ENCODE measurements around the gene PLA2G15. TPM values are rescaled to one million over a fixed set of nuclear protein-coding genes. Genes with fewer than 3 reads are reported as not detected.

PLA2G15 gene
- total and polyA plus RNA-seq, 2 experiments from 2014 or later: 3.1 to 14.8 TPM

DNA sequence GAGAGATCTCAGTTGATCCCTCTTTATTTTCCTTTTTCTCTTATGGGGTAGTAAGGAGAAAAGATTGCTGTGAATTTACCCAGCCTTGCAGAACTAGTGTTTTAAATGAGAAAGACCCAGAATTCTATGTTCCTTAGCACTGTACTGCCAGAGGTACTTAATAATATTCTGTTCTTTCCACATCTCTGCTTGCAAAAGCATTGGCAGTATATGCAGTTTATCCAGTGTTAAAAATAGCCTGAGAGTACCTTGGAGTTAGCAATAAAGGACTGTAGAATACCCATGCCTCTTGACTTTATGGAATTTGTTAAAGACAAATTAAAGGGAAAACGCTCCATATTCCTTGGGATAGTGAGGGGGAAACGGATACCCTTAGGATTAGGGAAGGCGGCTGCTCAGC is 31.1 kb downstream of the PLA2G15 start (continued):
- TF ChIP-seq STAT1 (IDR thresholded peaks at IDR 0.05; ENCODE audit: unreplicated experiment) (no peak), JUNB (IDR thresholded peaks at IDR 0.05; ENCODE audit: unreplicated experiment) (no peak), EZH2 (IDR thresholded peaks at IDR 0.05; ENCODE audit: low read depth, unreplicated experiment) (no peak), NANOG (IDR thresholded peaks at IDR 0.05; ENCODE audit: borderline replicate concordance) (no peak), POLR2AphosphoS5 (IDR thresholded peaks at IDR 0.05; ENCODE audit: low read depth) (no peak)
- TF ChIP-seq, protein P1, sequence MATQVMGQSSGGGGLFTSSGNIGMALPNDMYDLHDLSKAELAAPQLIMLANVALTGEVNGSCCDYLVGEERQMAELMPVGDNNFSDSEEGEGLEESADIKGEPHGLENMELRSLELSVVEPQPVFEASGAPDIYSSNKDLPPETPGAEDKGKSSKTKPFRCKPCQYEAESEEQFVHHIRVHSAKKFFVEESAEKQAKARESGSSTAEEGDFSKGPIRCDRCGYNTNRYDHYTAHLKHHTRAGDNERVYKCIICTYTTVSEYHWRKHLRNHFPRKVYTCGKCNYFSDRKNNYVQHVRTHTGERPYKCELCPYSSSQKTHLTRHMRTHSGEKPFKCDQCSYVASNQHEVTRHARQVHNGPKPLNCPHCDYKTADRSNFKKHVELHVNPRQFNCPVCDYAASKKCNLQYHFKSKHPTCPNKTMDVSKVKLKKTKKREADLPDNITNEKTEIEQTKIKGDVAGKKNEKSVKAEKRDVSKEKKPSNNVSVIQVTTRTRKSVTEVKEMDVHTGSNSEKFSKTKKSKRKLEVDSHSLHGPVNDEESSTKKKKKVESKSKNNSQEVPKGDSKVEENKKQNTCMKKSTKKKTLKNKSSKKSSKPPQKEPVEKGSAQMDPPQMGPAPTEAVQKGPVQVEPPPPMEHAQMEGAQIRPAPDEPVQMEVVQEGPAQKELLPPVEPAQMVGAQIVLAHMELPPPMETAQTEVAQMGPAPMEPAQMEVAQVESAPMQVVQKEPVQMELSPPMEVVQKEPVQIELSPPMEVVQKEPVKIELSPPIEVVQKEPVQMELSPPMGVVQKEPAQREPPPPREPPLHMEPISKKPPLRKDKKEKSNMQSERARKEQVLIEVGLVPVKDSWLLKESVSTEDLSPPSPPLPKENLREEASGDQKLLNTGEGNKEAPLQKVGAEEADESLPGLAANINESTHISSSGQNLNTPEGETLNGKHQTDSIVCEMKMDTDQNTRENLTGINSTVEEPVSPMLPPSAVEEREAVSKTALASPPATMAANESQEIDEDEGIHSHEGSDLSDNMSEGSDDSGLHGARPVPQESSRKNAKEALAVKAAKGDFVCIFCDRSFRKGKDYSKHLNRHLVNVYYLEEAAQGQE (IDR thresholded peaks at IDR 0.05; ENCODE audit: unreplicated experiment): no peak

DNA sequence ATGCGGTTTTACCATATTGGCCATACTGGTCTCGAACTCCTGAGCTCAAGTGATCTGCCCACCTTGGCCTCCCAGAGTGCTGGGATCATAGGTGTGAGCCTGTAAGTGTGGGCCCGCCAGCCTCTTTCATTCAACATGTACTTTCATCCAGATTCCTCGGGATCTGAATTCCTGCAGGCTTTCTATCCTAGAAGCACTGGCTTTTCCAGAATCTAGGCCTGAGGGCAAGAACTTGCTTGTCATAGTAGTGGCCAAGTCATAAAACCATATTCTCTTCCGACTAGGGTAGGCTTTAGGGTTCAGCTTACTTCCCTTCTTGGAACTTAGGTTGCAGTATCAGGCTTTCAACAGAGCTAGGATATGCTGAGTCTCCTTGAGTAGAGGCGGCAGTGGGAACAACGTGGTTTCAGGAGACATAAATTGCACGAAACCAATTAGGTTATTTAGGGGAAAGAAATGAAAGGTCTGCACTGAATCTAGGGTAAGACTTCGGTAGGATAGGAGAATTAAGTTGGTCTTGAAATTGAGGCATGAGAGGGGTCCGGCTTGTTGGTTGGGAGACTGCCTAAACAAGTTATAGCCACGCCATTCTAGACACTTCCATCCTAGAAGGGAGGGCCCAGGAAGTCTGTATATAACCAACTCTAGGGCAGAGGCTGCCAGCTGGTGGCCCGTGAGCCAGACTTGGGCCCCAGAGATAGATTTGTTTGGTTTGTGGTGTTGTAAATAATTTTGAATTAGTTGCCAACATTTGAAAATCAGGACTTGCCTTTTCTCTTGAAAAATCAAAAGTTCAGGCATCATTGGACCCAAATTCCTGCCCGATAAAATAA is 34.8 kb downstream of the PLA2G15 start:
- H3K36me3 ChIP-seq (ENCODE audit: insufficient read depth): no peaks in the 10 kb centered on the region
- Mint-ChIP-seq H3K27ac (no peak overlapping the region), H3K4me1 (no peaks in the 10 kb centered on the region), H3K36me3 (ENCODE audit: low read depth) (peaks cover 24% of the 10 kb centered on the region), H3K9me3 (no peaks in the 10 kb centered on the region; the same call in 2 of the 3 replicates), H3K27me3 (ENCODE audit: insufficient read depth, low read depth, poor library complexity) (no peaks in the 10 kb centered on the region), H3K4me3 (no peak overlapping the region)
- H3K4me2 ChIP-seq: no peak overlapping the region
- no peaks in the 10 kb centered on the region for H3K79me2 ChIP-seq (replicated peaks; ENCODE audit: insufficient read depth)
- H3K27me3 ChIP-seq (ENCODE audit: insufficient read depth): no peaks in the 10 kb centered on the region
- peak overlapping the region; percentile 55 for H3K27ac ChIP-seq (ENCODE audit: low read depth)
- DNase-seq (ENCODE audit: low spot score) (no peak), ATAC-seq (no peak)
- H4K20me1 ChIP-seq (replicated peaks; ENCODE audit: insufficient read depth): peaks cover 6% of the 10 kb centered on the region; the same call in 1 of the 2 replicates
- H3K9me2 ChIP-seq (ENCODE audit: insufficient read depth): no peaks in the 10 kb centered on the region
- no peak overlapping the region for H3K4me3 ChIP-seq
- H3F3A ChIP-seq (replicated peaks; ENCODE audit: low read depth): peaks cover 5% of the 10 kb centered on the region; the same call in 1 of the 2 replicates
- H3K4me1 ChIP-seq (ENCODE audit: insufficient read depth): peaks cover 5% of the 10 kb centered on the region; the same call in 1 of the 2 replicates
- no peak overlapping the region for H2AFZ ChIP-seq
- no peak for TF ChIP-seq EZH2phosphoT487 (IDR thresholded peaks at IDR 0.05; ENCODE audit: unreplicated experiment)
- TF ChIP-seq NANOG (IDR thresholded peaks at IDR 0.05; ENCODE audit: borderline replicate concordance): no peak
- TF ChIP-seq, protein P2, sequence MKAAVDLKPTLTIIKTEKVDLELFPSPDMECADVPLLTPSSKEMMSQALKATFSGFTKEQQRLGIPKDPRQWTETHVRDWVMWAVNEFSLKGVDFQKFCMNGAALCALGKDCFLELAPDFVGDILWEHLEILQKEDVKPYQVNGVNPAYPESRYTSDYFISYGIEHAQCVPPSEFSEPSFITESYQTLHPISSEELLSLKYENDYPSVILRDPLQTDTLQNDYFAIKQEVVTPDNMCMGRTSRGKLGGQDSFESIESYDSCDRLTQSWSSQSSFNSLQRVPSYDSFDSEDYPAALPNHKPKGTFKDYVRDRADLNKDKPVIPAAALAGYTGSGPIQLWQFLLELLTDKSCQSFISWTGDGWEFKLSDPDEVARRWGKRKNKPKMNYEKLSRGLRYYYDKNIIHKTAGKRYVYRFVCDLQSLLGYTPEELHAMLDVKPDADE (IDR thresholded peaks at IDR 0.05): no peak
- no peak for TF ChIP-seq POLR2AphosphoS5 (IDR thresholded peaks at IDR 0.05; ENCODE audit: low read depth)
- TF ChIP-seq, protein P3, sequence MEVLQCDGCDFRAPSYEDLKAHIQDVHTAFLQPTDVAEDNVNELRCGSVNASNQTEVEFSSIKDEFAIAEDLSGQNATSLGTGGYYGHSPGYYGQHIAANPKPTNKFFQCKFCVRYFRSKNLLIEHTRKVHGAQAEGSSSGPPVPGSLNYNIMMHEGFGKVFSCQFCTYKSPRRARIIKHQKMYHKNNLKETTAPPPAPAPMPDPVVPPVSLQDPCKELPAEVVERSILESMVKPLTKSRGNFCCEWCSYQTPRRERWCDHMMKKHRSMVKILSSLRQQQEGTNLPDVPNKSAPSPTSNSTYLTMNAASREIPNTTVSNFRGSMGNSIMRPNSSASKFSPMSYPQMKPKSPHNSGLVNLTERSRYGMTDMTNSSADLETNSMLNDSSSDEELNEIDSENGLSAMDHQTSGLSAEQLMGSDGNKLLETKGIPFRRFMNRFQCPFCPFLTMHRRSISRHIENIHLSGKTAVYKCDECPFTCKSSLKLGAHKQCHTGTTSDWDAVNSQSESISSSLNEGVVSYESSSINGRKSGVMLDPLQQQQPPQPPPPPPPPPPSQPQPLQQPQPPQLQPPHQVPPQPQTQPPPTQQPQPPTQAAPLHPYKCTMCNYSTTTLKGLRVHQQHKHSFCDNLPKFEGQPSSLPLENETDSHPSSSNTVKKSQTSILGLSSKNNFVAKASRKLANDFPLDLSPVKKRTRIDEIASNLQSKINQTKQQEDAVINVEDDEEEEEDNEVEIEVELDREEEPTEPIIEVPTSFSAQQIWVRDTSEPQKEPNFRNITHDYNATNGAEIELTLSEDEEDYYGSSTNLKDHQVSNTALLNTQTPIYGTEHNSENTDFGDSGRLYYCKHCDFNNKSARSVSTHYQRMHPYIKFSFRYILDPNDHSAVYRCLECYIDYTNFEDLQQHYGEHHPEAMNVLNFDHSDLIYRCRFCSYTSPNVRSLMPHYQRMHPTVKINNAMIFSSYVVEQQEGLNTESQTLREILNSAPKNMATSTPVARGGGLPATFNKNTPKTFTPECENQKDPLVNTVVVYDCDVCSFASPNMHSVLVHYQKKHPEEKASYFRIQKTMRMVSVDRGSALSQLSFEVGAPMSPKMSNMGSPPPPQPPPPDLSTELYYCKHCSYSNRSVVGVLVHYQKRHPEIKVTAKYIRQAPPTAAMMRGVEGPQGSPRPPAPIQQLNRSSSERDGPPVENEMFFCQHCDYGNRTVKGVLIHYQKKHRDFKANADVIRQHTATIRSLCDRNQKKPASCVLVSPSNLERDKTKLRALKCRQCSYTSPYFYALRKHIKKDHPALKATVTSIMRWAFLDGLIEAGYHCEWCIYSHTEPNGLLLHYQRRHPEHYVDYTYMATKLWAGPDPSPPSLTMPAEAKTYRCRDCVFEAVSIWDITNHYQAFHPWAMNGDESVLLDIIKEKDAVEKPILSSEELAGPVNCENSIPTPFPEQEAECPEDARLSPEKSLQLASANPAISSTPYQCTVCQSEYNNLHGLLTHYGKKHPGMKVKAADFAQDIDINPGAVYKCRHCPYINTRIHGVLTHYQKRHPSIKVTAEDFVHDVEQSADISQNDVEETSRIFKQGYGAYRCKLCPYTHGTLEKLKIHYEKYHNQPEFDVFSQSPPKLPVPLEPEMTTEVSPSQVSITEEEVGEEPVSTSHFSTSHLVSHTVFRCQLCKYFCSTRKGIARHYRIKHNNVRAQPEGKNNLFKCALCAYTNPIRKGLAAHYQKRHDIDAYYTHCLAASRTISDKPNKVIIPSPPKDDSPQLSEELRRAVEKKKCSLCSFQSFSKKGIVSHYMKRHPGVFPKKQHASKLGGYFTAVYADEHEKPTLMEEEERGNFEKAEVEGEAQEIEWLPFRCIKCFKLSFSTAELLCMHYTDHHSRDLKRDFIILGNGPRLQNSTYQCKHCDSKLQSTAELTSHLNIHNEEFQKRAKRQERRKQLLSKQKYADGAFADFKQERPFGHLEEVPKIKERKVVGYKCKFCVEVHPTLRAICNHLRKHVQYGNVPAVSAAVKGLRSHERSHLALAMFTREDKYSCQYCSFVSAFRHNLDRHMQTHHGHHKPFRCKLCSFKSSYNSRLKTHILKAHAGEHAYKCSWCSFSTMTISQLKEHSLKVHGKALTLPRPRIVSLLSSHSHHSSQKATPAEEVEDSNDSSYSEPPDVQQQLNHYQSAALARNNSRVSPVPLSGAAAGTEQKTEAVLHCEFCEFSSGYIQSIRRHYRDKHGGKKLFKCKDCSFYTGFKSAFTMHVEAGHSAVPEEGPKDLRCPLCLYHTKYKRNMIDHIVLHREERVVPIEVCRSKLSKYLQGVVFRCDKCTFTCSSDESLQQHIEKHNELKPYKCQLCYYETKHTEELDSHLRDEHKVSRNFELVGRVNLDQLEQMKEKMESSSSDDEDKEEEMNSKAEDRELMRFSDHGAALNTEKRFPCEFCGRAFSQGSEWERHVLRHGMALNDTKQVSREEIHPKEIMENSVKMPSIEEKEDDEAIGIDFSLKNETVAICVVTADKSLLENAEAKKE (CRISPR knock-in tag; IDR thresholded peaks at IDR 0.05): no peak
- no peak for TF ChIP-seq ZNF114 (CRISPR knock-in tag; IDR thresholded peaks at IDR 0.05)
- no peak for TF ChIP-seq ZNF331 (CRISPR knock-in tag; IDR thresholded peaks at IDR 0.05; ENCODE audit: low read depth)
- no peak for TF ChIP-seq STAT1 (IDR thresholded peaks at IDR 0.05; ENCODE audit: unreplicated experiment)
- no peak for TF ChIP-seq JUNB (IDR thresholded peaks at IDR 0.05; ENCODE audit: unreplicated experiment)
- no peak for TF ChIP-seq EZH2 (IDR thresholded peaks at IDR 0.05; ENCODE audit: low read depth, unreplicated experiment)

All from GM23338 (cell line).